NCI-H1105 treated with DMSO at 0.1 percent for 48 hours (cell line): Measurements from ENCODE around the gene BRD7.

ENCODE experiments used
- DNase-seq: peaks from one replicate; lab custom pipeline; 2025; lab: John Stamatoyannopoulos, UW

The BRD7 gene

GRCh38 chr16:50303041-50303604 is 65.7 kb downstream of the BRD7 start:
- no peak for DNase-seq

- no peak for DNase-seq
These were observed 66.2 kb downstream of the BRD7 start for GRCh38 chr16:50302472-50303005.

GRCh38 chr16:50301626-50302471 is 66.9 kb downstream of the BRD7 start:
- no peak for DNase-seq

GRCh38 chr16:50300942-50301625 is 67.7 kb downstream of the BRD7 start:
- DNase-seq, result no peak

GRCh38 chr16:50299508-50300105 is 69.2 kb downstream of the BRD7 start:
- no peak for DNase-seq

- DNase-seq, result no peak
These were observed 69.9 kb downstream of the BRD7 start for GRCh38 chr16:50298591-50299507.

GRCh38 chr16:50298075-50298460 is 70.7 kb downstream of the BRD7 start:
- no peak for DNase-seq

- no peak for DNase-seq
These were observed 71.3 kb downstream of the BRD7 start for GRCh38 chr16:50297301-50298074.

- no peak for DNase-seq
These were observed 72.0 kb downstream of the BRD7 start for GRCh38 chr16:50296807-50297206.

- no peak for DNase-seq
These were observed 73.2 kb downstream of the BRD7 start for GRCh38 chr16:50295541-50296132.

- DNase-seq, result no peak
These were observed 73.8 kb downstream of the BRD7 start for GRCh38 chr16:50294955-50295354.

GRCh38 chr16:50293994-50294855 is 74.6 kb downstream of the BRD7 start:
- DNase-seq, result no peak

- DNase-seq, result no peak
These were observed 75.6 kb downstream of the BRD7 start for GRCh38 chr16:50293041-50293783.

- no peak for DNase-seq
These were observed 76.2 kb downstream of the BRD7 start for GRCh38 chr16:50292566-50292948.

- no peak for DNase-seq
These were observed 76.8 kb downstream of the BRD7 start for GRCh38 chr16:50291719-50292565.

- no peak for DNase-seq
These were observed 77.9 kb downstream of the BRD7 start for GRCh38 chr16:50290856-50291255.

GRCh38 chr16:50289950-50290764 is 78.6 kb downstream of the BRD7 start:
- no peak for DNase-seq
